ENCODE results near the gene GABPB2.

- no peak for TF ChIP-seq EGR1 (IDR thresholded peaks at IDR 0.05; ENCODE audit: low read depth in 2 of 2)
- TF ChIP-seq CTCF (IDR thresholded peaks at IDR 0.05; ENCODE audit: low read depth, low read length, missing input control), result peak; percentile 76
- TF ChIP-seq RXRA (IDR thresholded peaks at IDR 0.05), result no peak
- peak in 1 of 2 donors; percentile 80 for TF ChIP-seq GABPA (IDR thresholded peaks at IDR 0.05 in 1 of 2, conservative IDR thresholded peaks at IDR 0.05 in 1 of 2)
- no peak for TF ChIP-seq MAX (IDR thresholded peaks at IDR 0.05)
- no peak for TF ChIP-seq TAF1 (conservative IDR thresholded peaks at IDR 0.05)
- peak; percentile 40 for TF ChIP-seq REST (IDR thresholded peaks at IDR 0.05)
- no peak for TF ChIP-seq ZBTB33 (IDR thresholded peaks at IDR 0.05)
- no peak for TF ChIP-seq YY1 (IDR thresholded peaks at IDR 0.05)
These were observed 11.2 kb upstream of the GABPB2 start, which contains the start of gene CDC42SE1 for GRCh38 chr1:151059109-151060006.

Data from liver (tissue), 3 donors.